GM23248 (cell line): ENCODE results near the gene CEP192.

Experiments
- EZH2 ChIP-seq: fragments of 200-600 bp; sonication (generic); IDR thresholded peaks from 2 replicates; pipeline ENCODE4 v1.6.1; 2018; ENCODE audit warnings: antibody characterized with exemption, mild to moderate bottlenecking; ENCODE audit not compliant: insufficient read depth, poor library complexity, severe bottlenecking
- EZH2phosphoT487 ChIP-seq: fragments of 200-600 bp; sonication (generic); IDR thresholded peaks from 2 replicates; pipeline ENCODE4 v1.6.1; 2018; ENCODE audit warnings: antibody characterized with exemption, moderate library complexity, mild to moderate bottlenecking, low read depth; ENCODE audit not compliant: insufficient read depth

DNA sequence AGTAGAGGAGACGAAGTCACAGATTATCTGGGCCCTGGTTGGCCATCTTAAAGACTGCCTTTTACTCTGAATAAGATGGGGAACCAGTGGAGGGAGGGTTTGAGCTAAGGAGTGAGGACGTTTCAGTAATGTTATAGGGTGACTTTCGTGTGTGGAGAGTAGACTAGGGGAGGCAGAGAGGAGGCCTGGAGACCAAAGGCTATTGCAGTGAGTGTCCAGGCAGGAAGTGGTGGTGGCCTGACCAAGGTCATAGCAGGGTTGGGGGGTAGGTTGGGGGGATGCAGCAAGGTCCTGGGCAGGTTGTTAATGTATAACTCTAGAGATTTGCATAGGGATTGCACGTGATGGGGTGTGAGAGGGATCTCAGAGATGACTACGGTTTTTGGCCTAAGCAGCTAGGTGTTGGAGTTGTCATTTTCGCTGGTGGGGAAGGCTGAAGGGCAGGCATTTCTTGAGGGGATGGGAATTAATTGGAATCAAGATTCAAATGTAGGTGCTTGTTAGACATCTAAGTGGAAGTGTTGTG, 4.9 kb downstream of the CEP192 start:
- TF ChIP-seq EZH2, result no peak
- TF ChIP-seq EZH2phosphoT487, result no peak
